Hepatocyte (in vitro differentiated cells): Measurements from ENCODE around the gene TWIST2.

Source experiments
- CTCF ChIP-seq: fragments of 200-600 bp; sonication (generic); IDR thresholded peaks from 2 replicates; pipeline ENCODE4 v1.5.1; 2016; ENCODE audit warnings: antibody characterized with exemption, mild to moderate bottlenecking; ENCODE audit not compliant: poor library complexity
- EZH2 ChIP-seq: fragments of 200-600 bp; sonication (generic); IDR thresholded peaks from 2 replicates; pipeline ENCODE4 v1.6.1; 2016; ENCODE audit warnings: antibody characterized with exemption, mild to moderate bottlenecking, borderline replicate concordance
- EZH2phosphoT487 ChIP-seq: fragments of 200-600 bp; sonication (generic); IDR thresholded peaks from one replicate; pipeline ENCODE4 v1.6.1; 2018; ENCODE audit warnings: antibody characterized with exemption, mild to moderate bottlenecking, low read depth, moderate library complexity; ENCODE audit not compliant: unreplicated experiment, severe bottlenecking

- TF ChIP-seq CTCF (no peak), EZH2phosphoT487 (no peak), EZH2 (no peak)
These were observed 20.2 kb downstream of the TWIST2 start for GRCh38 chr2:238868067-238868524.
